GM19468 (cell line): ENCODE results near the gene RAB9B.
"Not testable (repeated sequence)": the region's sequence is repeated elsewhere in the genome, so short reads cannot be mapped to it uniquely, and the experiment has no call there.

Experiments
- ATAC-seq: cut with Tn5 transposase; IDR thresholded peaks from one replicate; pipeline ENCODE4 v1.9.1; 2021; ENCODE audit warnings: mild to moderate bottlenecking, moderate library complexity, moderate number of reproducible peaks; ENCODE audit not compliant: unreplicated experiment; ENCODE audit errors: extremely low read depth

The RAB9B gene

GRCh38 chrX:103817101-103817500, 15.0 kb downstream of the RAB9B start:
- not testable (repeated sequence) for ATAC-seq

GRCh38 chrX:103811858-103812257, 20.2 kb downstream of the RAB9B start:
- ATAC-seq: no peak

- ATAC-seq: no peak
Observed at GRCh38 chrX:103806862-103807474, 25.1 kb downstream of the RAB9B start.

GRCh38 chrX:103805860-103806259, 26.2 kb downstream of the RAB9B start:
- no peak for ATAC-seq

GRCh38 chrX:103800318-103800717, 31.7 kb downstream of the RAB9B start:
- peak; percentile 39 for ATAC-seq

GRCh38 chrX:103797691-103798090, 34.4 kb downstream of the RAB9B start:
- ATAC-seq: no peak

GRCh38 chrX:103794119-103794518, 37.9 kb downstream of the RAB9B start:
- ATAC-seq: no peak

- ATAC-seq: no peak
Observed at GRCh38 chrX:103793545-103793940, 38.5 kb downstream of the RAB9B start.

GRCh38 chrX:103792916-103793544, 39.0 kb downstream of the RAB9B start:
- ATAC-seq: no peak

GRCh38 chrX:103791826-103792485, 40.1 kb downstream of the RAB9B start:
- ATAC-seq: no peak

- no peak for ATAC-seq
Observed at GRCh38 chrX:103791228-103791627, 40.8 kb downstream of the RAB9B start.

- ATAC-seq: peak; percentile 51
Observed at GRCh38 chrX:103789004-103789403, 43.1 kb downstream of the RAB9B start.

- ATAC-seq: no peak
Observed at GRCh38 chrX:103783971-103784370, 48.1 kb downstream of the RAB9B start.

- no peak for ATAC-seq
Observed at GRCh38 chrX:103783196-103783595, 48.9 kb downstream of the RAB9B start.

GRCh38 chrX:103782640-103783039, 49.4 kb downstream of the RAB9B start:
- no peak for ATAC-seq

GRCh38 chrX:103781706-103782105, 50.4 kb downstream of the RAB9B start:
- no peak for ATAC-seq

GRCh38 chrX:103781062-103781402, 51.0 kb downstream of the RAB9B start:
- ATAC-seq: no peak

- no peak for ATAC-seq
Observed at GRCh38 chrX:103780336-103781061, 51.6 kb downstream of the RAB9B start.

GRCh38 chrX:103779141-103779789, 52.8 kb downstream of the RAB9B start:
- no peak for ATAC-seq

GRCh38 chrX:103776546-103776945, 55.5 kb downstream of the RAB9B start, which contains the start of gene PLP1:
Gene PLP1, plus strand, starts transcription at chrX:103776840. Its CDS starts 156 bp downstream, at chrX:103776996.
- no peak for ATAC-seq
